HAP-1 (cell line): ENCODE data around the gene ELL2.
A peak's percentile ranks its signal among the peaks of the same experiment; 100 is the strongest.

ENCODE experiments used
- DNase-seq, 2 experiments: peaks; one replicate each; pipeline ENCODE4 v3.0.0-alpha.2; 2016 to 2020; ENCODE audit warnings: low spot score in 2 of 2
- H3K27me3 ChIP-seq: fragments of 250-450 bp; sonication (Bioruptor Pico); 2 replicates; pipeline ENCODE4 v1.5.1; 2020; ENCODE audit warnings: low read depth, mild to moderate bottlenecking, moderate library complexity
- H3K36me3 ChIP-seq: fragments of 250-450 bp; sonication (Bioruptor Pico); replicated peaks from 2 replicates; pipeline ENCODE4 v1.5.1; 2020; ENCODE audit warnings: mild to moderate bottlenecking
- H3K4me1 ChIP-seq: fragments of 250-450 bp; sonication (Bioruptor Pico); 2 replicates; pipeline ENCODE4 v1.5.1; 2020; ENCODE audit warnings: mild to moderate bottlenecking
- H3K4me3 ChIP-seq: fragments of 250-450 bp; sonication (Bioruptor Pico); 2 replicates; pipeline ENCODE4 v1.5.1; 2020; ENCODE audit warnings: mild to moderate bottlenecking, moderate library complexity
- H3K9me3 ChIP-seq: fragments of 250-450 bp; sonication (Bioruptor Pico); 2 replicates; pipeline ENCODE4 v1.5.1; 2020; ENCODE audit warnings: mild to moderate bottlenecking, moderate library complexity
- in situ Hi-C: fragments of 300-500 bp; cut with MboI; formaldehyde crosslinking; loops from 3 replicates; pipeline ENCODE4 v1.14.3; 2020; ENCODE audit warnings: low sequenced_read_pairs, inconsistent platforms, mixed read lengths

The ELL2 gene

DNA sequence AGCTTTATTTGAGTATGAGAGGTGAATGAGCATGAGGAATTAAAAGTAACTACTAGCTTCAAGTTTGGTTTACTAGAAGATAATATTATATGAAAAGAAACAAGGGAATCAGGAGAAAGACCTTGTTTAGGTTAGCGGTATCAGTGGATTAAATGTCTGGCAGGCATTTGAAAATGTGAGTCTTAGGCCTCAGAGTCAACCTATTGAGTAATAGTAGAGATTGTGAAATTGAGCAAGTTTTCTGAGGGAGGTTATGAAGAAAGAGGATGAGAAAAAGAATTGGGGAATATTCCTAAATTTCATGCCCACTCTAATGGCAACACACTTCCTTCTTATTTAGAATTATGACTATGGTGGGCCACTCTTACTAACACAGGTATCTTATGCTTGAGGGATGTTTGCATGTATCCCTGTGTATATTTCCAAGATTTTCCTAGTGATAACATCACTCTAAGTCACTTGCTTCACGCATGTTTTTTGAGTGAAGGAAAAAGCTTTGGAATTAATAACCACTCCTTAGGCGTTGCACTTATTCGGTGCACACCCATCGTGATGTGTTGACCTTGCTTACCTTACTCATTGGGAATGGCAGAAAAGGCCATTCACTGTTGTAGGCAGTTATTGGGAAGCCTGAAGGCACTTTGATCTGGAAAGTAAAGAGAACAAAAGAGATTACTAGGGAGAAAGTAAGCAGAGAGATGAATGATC, 8.2 kb upstream of the ELL2 start:
- in situ Hi-C loops, result loop anchor here (10.0 kb wide), 1 partner anchor 115 kb away; no protein-coding TSS in a partner anchor
- no peaks in the 10 kb centered on the region for H3K4me1 ChIP-seq
- H3K27me3 ChIP-seq, result no peaks in the 10 kb centered on the region
- H3K4me3 ChIP-seq, result no peak overlapping the region
- no peaks in the 10 kb centered on the region for H3K36me3 ChIP-seq
- H3K9me3 ChIP-seq, result no peaks in the 10 kb centered on the region
- DNase-seq, result no peak

DNA sequence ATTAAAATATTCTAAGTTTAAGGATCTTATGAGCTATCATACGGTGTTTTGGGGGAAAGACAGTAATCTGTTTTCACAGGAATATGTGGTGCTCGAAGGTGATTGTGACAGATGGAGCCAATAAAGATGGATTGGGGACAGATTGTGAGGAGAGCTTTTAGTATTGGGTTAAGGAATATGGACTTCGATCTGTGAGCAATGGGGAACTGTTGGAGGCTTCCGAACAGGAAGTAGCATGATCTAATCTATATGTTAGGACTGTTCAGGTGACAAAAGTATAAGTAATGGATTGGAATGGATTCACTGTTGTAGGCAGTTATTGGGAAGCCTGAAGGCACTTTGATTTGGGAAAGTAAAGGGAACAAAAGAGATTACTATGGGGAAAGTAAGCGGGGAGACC, 7.4 kb upstream of the ELL2 start:
- H3K9me3 ChIP-seq, result no peaks in the 10 kb centered on the region
- no peaks in the 10 kb centered on the region for H3K36me3 ChIP-seq
- in situ Hi-C loops, result loop anchor here (10.0 kb wide), 1 partner anchor 114 kb away; no protein-coding TSS in a partner anchor
- H3K4me1 ChIP-seq, result no peaks in the 10 kb centered on the region
- no peak overlapping the region for H3K4me3 ChIP-seq
- DNase-seq, result no peak
- no peaks in the 10 kb centered on the region for H3K27me3 ChIP-seq

DNA sequence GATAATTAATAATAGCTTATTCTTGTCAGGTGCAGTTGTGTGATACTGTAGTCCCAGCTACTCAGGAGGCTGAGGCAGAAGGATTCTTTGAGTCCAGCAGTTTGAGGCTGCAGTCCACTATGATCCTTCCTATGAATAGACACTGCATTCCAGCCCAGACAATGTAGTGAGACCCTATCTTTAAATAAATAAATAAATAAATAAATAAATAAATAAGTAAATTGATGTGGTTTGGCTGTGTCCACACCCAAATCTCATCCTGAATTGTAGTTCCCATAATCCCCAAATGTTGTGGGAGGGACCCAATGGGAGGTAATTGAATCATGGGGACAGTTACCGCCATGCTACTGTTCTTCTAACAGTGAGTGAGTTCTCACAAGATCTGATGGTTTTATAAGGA, 5.6 kb upstream of the ELL2 start:
- Histone ChIP-seq H3K9me3 (no peaks in the 10 kb centered on the region), H3K27me3 (no peaks in the 10 kb centered on the region), H3K4me1 (no peaks in the 10 kb centered on the region), H3K4me3 (no peak overlapping the region), H3K36me3 (no peaks in the 10 kb centered on the region)
- no peak for DNase-seq
- in situ Hi-C loops, result loop anchor here (10.0 kb wide), 1 partner anchor 112 kb away; no protein-coding TSS in a partner anchor

DNA sequence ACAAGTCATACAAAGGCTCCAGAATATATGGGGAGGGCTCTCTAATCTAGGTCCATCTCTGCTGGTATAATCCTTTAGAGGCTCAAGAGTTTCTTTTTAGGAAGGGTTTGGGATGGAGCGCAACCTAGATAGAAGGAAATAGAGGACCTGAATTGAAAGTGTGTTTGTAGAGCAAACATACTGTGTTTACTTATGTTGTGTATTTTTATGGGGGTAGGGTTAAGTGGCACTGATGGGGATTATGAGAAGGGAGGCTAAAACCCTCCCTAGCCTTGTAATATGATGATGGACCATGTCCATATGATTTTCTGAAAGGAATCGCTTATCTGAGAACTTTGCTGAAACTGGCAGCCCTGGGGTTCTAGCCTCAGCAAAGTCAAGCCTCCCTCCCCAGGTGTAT, 4.4 kb upstream of the ELL2 start:
- Histone ChIP-seq H3K4me3 (no peak overlapping the region), H3K9me3 (no peaks in the 10 kb centered on the region), H3K27me3 (no peaks in the 10 kb centered on the region), H3K4me1 (no peaks in the 10 kb centered on the region), H3K36me3 (no peaks in the 10 kb centered on the region)
- DNase-seq, result no peak
- in situ Hi-C loops, result loop anchor here (10.0 kb wide), 1 partner anchor 111 kb away; no protein-coding TSS in a partner anchor

DNA sequence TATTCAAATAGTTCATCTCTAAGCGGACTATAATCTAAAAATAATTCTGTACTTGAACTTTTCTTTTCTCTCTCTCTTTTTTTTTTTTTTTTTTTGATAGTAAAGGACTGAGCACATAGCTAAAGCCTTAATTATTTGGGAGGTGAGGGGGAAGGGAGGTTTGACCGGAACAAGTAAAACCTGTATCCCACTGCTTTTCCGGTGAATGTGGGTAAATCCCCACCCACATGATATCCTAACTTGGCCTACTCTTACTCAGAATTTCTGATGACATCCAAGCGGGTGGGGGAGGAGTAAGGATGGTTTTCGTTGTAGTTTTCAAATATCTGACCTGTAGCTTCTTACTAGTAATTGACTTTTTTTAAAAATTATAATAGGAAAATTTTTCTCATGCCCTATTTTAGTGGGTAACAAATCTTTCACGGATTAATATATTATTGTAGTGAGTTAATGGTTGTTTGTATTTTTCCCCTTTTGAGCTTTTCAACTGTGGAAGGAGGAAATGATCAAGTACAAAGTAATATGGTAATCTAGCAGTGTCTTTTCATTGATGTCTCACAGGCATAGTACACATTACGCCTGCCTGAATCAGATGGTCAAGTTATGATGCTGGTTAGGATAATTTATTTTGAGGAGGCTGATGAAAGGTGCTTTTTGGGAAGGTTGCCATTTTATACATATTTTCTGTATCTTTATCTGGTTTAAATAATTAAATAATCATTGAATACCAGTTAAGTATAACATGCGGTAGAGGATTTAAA, 2.2 kb upstream of the ELL2 start:
- in situ Hi-C loops, result loop anchor here (10.0 kb wide), 1 partner anchor 109 kb away; no protein-coding TSS in a partner anchor
- Histone ChIP-seq H3K4me1 (peaks cover 10% of the 10 kb centered on the region), H3K4me3 (no peak overlapping the region)

DNA sequence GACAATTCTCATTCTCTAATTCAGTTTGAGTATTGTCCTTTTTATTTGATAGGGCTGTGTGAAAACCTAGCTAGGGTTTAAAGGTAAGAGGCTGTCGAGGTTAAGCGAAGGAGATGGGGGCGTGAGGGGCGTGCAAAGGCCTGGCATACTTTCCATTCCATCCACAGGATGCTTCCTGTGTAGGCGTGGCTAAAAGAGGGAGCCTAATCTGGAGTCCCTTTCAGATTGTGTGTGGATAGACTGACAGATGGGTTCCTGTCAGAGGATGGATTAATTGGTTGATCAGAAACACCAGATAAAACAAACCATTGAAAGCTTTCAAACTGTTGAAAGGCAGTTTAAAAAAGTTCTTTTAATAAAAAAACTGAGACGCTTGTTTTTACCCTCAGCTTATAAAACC, 1.1 kb upstream of the ELL2 start:
- Histone ChIP-seq H3K4me3 (no peak overlapping the region), H3K4me1 (peaks cover 19% of the 10 kb centered on the region), H3K27me3 (no peaks in the 10 kb centered on the region), H3K36me3 (no peaks in the 10 kb centered on the region), H3K9me3 (no peaks in the 10 kb centered on the region)
- peak in 1 of 2 experiments; percentile 27 for DNase-seq
- in situ Hi-C loops, result loop anchor here (10.0 kb wide), 1 partner anchor 108 kb away; no protein-coding TSS in a partner anchor

More for the DNA sequence above, 2.2 kb upstream of the ELL2 start:
- H3K27me3 ChIP-seq, result no peaks in the 10 kb centered on the region
- no peak for DNase-seq
- H3K9me3 ChIP-seq, result no peaks in the 10 kb centered on the region
- no peaks in the 10 kb centered on the region for H3K36me3 ChIP-seq

DNA sequence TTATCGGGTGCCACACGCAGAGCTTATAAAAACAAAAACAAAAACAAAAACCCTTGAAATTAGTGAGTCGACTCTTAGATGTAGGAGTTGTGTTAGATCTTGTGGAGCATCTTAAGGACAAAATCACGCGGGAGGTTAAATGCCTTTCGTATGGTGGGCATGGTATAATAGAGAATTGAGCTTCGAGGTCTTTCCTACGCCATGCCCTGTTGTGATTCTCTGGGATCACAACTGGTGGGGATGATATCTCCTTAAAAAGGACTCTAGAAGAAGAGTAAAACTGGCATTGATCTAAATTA, 773 bp upstream of the ELL2 start:
- H3K36me3 ChIP-seq, result no peaks in the 10 kb centered on the region
- H3K9me3 ChIP-seq, result no peaks in the 10 kb centered on the region
- peaks cover 22% of the 10 kb centered on the region for H3K4me1 ChIP-seq
- no peaks in the 10 kb centered on the region for H3K27me3 ChIP-seq
- in situ Hi-C loops, result loop anchor here (10.0 kb wide), 1 partner anchor 108 kb away; no protein-coding TSS in a partner anchor
- peak overlapping the region; percentile 87 for H3K4me3 ChIP-seq
- DNase-seq, result no peak

DNA sequence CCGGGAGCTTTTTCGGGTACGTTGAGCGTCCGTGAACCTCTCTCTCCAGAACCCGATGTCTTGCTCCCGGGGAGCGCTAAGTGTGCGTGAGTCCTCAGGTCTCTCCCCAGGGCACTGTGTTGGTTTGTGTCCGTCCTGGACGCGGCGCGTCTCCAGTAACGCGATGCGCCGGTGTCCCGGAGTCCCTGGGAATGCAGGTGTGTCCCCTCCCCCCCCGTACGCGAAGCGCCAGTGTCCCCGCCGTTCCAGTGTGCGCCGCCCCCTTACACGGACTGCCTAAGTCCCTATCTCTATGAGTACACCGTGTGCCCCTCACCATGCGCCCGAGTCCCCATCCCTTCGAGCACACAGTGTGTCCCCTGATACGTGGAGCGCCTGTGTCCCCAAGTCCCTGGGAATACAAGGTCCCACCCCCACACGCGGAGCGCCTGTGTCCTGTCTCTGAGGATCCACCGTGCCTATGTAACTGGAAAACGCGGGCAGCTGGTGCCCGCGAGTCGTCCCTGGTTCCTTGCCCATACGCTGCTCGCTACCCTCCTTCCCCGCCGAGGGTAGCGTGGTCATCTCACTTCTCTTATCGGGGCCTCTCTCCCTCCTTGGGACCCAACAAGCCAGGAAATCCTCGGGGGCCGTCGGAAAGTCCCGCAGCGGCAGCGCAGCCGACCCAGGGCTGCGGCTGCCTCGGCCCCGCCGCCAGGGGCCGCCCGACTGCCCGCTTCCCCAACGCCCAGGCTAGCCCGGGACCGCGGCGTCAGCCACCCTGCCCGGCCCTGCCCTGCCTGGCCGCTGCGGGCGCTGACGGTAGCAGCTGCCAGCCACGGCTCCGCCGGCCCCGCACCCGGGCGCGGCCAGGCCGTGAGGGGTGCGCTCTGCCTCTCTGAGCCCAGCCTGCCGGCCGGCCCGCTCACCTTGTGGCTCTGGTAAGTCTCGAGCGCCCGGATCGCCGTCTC, 709 bp downstream of the ELL2 start:
- peak overlapping the region; percentile 87 for H3K4me3 ChIP-seq
- H3K9me3 ChIP-seq, result no peaks in the 10 kb centered on the region
- in situ Hi-C loops, result loop anchor here (10.0 kb wide), 1 partner anchor 106 kb away; no protein-coding TSS in a partner anchor
- H3K4me1 ChIP-seq, result peaks cover 26% of the 10 kb centered on the region
- no peaks in the 10 kb centered on the region for H3K27me3 ChIP-seq
- peak; percentile 62 to 83 for DNase-seq
- no peaks in the 10 kb centered on the region for H3K36me3 ChIP-seq

DNA sequence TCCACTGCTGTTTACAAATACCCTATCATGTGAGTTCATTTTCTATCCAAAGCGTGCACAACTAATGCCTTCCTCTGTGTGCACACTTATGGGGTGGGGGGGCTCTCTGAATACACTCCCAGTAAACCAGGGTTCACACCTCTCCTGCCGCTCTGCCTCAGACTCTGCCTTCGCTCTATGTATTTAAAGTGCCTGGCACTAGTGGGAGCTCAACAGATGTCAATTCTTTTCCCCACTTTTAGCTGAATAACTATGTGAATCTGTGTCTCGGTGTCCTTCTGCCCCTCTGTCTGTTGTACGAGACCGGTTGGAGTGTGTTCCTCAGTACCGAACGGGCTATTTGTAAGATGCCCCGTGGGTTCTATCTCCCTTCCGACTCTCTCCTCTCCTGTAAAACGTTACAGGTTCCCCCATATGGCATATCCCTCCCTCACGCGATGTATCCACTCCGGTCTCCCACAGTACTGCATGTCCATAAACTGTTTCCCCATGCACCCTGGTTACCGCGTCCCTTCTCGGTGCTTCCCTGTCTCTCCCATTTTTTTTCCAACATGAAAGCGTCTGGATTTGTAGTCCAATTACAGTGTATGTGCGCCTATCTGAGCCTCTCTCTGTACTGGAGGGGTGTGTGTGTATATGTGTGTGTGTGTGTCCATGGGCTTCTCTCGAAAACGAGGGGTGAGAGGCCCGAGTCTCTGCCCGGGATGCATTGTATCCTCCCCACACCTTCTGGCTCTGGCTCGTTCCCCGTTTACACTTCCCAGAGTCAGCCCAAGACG, 1.6 kb downstream of the ELL2 start:
- Histone ChIP-seq H3K27me3 (no peaks in the 10 kb centered on the region), H3K36me3 (no peaks in the 10 kb centered on the region), H3K4me3 (peak overlapping the region; percentile 87), H3K9me3 (no peaks in the 10 kb centered on the region), H3K4me1 (peaks cover 26% of the 10 kb centered on the region)
- DNase-seq, result peak; percentile 18 to 29
- in situ Hi-C loops, result loop anchor here (10.0 kb wide), 1 partner anchor 105 kb away; no protein-coding TSS in a partner anchor

DNA sequence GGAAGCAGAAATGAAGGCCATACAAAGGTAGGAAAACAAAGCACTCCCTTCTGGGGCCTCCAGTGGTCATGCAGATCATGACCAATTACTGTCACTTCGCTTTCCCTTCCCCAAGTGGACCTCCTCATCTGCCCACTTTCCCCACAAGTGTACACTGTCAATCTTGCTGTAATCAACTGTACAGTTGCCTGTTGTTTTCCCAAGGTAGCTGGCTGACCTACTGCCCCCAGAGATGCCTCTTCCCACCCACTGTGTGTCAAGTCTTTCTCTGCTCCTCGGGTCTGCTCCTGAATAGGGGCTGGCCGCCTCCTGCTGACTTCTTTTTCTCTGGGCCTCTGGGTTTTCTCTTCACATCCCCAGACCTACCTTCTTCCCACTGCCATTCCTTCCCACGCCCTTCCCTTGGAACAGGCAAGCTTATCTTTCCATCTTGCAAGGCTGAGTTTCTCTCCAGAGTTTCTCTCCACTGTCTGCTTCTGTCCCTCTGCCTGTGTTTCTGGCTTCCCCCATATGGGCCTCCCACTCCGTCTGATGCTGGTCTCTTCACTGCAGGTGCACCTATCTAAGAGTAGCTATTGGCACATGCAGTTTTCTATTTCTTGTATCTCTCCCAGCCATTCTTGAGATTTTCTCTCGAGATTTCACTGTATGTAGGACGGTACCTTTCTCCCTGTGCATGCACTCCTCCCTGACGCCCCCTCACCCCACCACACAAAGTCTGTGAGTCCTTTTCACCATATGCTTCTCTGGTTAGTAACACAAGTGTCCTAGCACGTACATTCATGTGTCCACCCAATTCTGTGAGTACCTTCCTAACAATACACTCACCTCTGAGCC, 2.4 kb downstream of the ELL2 start:
- in situ Hi-C loops, result no loop called here
- H3K4me1 ChIP-seq, result peaks cover 26% of the 10 kb centered on the region
- peak in 1 of 2 experiments; percentile 15 for DNase-seq
- H3K4me3 ChIP-seq, result peak overlapping the region; percentile 87
- no peaks in the 10 kb centered on the region for H3K27me3 ChIP-seq
- no peaks in the 10 kb centered on the region for H3K9me3 ChIP-seq
- no peaks in the 10 kb centered on the region for H3K36me3 ChIP-seq

DNA sequence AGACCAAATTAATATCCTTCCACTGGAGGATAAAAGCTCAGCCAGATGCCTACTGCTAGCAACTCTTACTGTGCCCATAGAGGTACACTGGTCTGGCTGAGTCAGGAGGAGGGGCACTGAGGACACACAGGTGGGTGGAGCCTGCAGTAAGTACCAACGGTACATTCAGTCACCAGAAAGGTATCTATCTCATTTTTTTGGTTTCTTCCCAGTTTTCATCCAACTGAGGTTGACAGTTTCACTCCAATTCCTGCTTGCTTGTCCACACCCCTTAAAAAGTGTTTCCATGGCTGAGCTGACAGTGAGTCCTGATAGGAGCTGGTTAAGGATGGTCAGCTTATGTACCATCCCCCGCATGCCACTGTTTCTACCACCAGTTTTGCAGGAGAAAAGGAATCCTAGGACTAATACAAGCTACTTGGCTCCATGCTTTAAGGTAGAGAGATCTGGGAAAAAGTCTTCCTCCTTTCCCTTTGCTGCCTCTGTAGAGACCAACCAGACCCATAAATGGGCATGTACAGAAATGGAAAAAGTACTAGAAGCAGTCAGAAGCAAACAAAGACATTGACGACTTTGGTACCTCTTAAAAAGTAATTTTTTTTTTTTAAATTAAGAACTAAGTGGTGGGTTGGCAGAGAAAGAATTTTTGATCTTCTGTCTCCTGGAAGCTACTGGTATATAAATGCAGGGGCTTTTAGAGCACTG, 3.2 kb downstream of the ELL2 start:
- in situ Hi-C loops, result no loop called here

More for the DNA sequence above, 3.2 kb downstream of the ELL2 start:
- Histone ChIP-seq H3K36me3 (no peaks in the 10 kb centered on the region), H3K4me1 (peaks cover 26% of the 10 kb centered on the region), H3K27me3 (no peaks in the 10 kb centered on the region), H3K4me3 (peak overlapping the region; percentile 87; the same call in 1 of the 2 replicates), H3K9me3 (no peaks in the 10 kb centered on the region)
- no peak for DNase-seq
